Urothelium cell line (cell line): ENCODE data around the gene EAF1.
"Not testable (repeated sequence)": the region's sequence is repeated elsewhere in the genome, so short reads cannot be mapped to it uniquely, and the experiment has no call there.

Source experiments
- DNase-seq: peaks from one replicate; pipeline ENCODE4 v3.0.0; 2011; ENCODE audit warnings: low spot score, mixed read lengths
- FAIRE-seq: peaks from 2 replicates; lab custom pipeline; 2011; peaks lifted over from hg19 to GRCh38; lab: Jason Lieb, UNC

EAF1 gene

DNA sequence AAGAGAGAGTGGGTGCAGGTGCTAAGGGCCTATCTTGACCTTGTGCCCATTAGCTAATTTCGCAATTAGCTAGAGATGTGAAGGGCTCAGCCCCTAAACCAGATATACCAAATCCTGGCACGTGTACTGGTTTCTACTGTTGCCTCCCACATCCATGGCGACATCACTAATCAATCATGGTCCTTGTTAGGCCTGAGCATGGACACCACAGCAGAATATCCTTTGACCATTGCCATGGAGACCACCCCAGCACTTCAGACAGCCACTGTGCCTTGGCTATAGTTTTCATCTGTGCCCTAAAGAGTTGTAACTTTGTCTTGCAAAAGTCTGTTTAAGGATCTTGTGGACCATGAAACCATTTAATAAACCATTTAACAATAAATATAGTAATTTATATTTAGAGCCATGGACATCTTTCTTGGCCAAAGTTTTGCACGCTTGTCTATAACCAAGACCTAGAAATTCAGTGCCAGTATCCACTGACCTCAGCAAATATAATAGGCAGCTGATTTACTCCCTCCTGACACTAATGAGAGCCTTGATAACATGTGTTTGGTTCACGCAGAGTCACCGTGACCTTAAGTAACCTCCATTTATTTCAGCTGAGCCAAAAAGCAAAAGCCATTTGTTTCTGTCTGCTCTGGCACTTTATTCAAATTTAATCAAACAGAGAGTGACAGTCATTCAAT, 50.7 kb downstream of the EAF1 start:
- no peak for DNase-seq
- FAIRE-seq = no peak

DNA sequence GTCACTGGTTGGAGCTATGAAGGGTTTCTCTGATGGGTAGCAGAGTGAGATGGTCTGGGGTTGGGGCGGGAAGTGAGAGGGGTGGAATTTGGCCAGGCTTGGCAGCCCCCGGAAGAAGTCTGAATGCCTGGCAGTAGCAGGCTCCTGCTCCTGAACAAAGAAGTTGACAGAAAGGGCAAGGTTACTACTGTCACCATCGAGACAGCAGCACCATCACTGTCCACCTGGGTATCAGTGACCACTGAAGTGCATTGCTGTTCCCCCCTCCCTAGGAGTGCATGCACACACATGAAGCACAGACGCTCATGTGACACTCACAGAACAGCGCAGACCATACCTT, 51.2 kb downstream of the EAF1 start:
- FAIRE-seq (no peak), DNase-seq (no peak)

DNA sequence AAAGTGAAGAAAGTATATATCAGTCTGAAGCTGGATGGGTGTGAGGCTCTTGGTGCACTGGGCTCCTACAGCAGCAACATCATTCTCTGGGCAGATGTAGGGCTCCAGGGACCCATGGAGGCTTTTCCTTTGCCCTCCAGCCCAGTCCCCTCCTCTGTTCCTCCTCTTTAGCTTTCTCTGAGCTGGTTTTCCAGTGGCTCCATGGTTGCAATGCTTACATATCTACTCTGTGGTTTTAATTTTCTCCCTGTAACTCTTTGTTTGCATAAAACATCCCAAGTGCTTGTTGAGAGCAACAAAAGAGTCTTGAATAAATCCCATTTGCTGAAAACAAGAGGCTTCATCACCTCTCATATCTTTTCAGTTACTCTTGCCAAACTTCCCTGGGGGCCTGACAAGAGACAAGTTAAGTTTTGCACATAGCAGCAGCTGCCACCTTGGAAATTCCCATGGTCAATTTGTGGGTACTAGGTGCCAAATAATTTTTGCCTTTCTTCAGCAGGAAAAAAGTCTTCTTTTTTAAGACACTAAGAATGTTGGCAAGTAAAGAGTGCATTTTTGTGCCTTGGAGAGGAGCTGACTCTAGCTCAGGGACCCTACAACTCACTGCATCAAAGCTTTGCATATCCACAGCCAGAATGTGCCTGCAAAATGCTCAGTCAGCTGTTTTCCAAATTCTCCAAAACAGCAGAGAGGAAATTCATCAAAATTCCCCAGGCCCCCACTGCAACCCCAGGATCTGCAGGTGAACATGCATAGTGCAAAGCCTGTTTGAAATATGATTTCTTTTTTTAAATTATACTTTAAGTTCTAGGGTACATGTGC, 52.2 kb downstream of the EAF1 start:
- DNase-seq (no peak), FAIRE-seq (no peak)

DNA sequence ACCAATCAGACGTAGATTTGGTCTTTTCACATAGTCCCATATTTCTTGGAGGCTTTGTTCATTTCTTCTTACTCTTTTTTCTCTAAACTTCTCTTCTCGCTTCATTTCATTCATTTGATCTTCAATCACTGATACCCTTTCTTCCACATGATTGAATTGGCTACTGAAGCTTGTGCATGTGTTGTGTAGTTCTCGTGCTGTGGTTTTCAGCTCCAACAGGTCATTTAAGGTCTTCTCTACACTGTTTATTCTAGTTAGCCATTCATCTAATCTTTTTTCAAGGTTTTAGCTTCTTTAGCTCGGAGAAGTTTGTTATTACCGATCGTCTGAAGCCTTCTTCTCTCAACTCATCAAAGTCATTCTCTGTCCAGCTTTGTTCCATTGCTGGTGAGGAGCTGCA, 57.2 kb downstream of the EAF1 start:
- not testable (repeated sequence) for FAIRE-seq, DNase-seq

DNA sequence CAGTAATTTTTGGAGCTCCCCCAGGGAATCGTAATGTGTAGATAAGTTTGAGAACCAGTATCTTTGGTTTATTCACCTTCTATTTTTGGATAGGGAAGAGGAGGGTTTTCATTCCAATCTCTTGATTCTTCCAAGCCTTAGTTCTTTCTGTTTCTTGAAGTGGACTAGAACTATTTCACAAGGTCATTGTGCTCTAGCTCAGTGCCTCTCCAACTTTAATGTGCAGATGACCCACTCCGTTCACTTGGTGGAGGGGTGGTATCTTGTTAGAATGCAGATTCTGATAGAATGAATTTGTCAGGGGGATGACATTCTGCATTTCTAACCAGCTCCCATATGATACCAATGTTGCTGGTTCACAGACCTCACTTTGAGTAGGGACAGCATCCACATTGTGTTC, 58.6 kb downstream of the EAF1 start:
- DNase-seq (no peak), FAIRE-seq (no peak)

DNA sequence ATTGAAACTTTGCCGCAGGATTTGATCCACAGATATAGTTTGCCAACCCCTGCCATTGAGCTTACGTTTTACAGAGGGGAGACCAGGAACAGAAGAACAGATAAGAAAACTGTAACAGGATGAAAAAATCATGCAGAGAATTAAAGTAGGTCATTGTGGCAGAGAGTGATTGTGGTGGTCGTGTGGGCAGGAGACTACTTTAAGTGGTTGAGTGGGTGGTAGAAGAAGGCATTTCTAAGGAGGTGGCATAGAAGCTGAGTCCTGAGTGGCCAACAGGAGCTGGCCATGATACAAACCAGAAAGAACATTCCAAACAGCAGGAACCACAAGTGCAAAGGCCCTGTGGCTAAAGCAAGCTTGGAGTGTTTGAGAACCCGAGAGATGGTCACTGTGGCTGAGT, 59.6 kb downstream of the EAF1 start:
- DNase-seq (no peak), FAIRE-seq (no peak)

DNA sequence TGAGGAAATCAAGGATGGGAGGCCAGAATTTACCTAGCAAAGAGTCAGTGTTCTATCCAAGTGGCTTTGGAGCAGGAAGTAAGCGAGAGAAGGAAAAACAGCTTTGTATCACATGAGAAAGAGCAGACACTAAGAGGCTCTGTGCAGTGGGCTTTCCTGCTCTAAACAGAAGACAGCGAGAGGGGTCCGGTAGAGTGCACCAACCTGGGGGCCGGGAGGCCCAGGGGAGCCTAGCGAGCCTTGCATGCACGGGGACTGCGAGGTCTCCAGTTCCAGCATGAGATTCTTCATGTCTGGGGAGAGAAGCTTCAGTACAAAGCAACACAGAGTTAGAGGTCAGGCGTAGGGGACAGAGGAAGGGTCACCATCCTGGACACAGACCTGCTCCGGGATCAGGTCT, 60.6 kb downstream of the EAF1 start:
- FAIRE-seq (no peak), DNase-seq (no peak)

DNA sequence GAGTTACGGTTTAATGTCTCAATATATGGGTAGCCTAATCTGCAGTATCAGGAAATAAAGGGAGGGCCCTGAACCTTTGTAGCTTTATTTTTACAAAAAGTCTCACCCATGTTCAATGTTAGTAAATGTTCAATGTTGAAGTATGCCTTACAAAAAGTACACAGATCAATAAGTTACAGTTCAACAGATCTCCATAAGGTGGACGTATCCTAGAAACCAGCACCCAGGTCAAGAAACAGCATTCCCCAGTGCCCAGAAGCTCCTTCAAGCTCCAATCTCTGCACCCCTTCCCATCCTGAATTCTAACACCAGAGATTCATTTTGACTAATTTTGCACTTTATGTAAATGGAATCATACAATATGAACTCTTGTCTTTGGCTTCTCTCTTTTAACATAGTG, 62.8 kb downstream of the EAF1 start:
- no peak for FAIRE-seq

DNA sequence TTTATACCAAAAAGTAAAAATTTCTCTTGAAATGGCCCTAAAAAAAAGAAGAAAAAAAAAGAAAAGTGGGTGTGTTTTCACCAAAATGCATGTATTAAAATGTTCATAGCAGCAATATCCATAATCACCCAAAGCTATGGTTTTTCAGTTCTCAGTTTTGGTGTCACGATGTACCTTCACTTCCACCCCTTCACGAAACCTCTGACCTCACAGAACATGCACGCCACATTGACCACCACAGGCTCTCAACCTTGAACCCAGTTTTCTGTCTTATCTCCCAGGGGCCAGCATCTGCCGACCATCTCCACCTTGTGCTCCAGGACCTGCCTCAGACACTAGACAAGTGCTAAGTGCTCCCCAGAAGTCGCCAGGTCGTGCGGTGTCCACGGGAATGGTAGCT, 63.7 kb downstream of the EAF1 start:
- DNase-seq = no peak
- no peak for FAIRE-seq

More for the DNA sequence above, 62.8 kb downstream of the EAF1 start:
- no peak for DNase-seq
